Loucy (cell line): ENCODE measurements around the gene ZNF648.
"Not testable (repeated sequence)": the region's sequence is repeated elsewhere in the genome, so short reads cannot be mapped to it uniquely, and the experiment has no call there.

Experiments used
- H2AFZ ChIP-seq: fragments of 200-600 bp; sonication (generic); 2 replicates; pipeline ENCODE4 v1.6.0; 2016; ENCODE audit warnings: antibody characterized with exemption, mild to moderate bottlenecking, low read length, moderate library complexity
- H3F3A ChIP-seq: fragments of 200-600 bp; 2 replicates; pipeline ENCODE4 v1.6.0; 2016; ENCODE audit warnings: antibody characterized with exemption, low read depth, mild to moderate bottlenecking
- H3K27me3 ChIP-seq: fragments of 200-600 bp; sonication (generic); 2 replicates; pipeline ENCODE4 v1.6.1; 2014; ENCODE audit warnings: low read length, mild to moderate bottlenecking; ENCODE audit not compliant: insufficient read depth, poor library complexity, severe bottlenecking
- H3K36me3 ChIP-seq: fragments of 200-600 bp; sonication (generic); 2 replicates; pipeline ENCODE4 v1.6.1; 2016; ENCODE audit warnings: low read length; ENCODE audit not compliant: insufficient read depth
- H3K4me1 ChIP-seq: fragments of 200-600 bp; sonication (generic); 2 replicates; pipeline ENCODE4 v1.5.1; 2014; ENCODE audit warnings: low read length, mild to moderate bottlenecking; ENCODE audit not compliant: insufficient read depth, poor library complexity, severe bottlenecking
- H3K4me2 ChIP-seq: fragments of 200-600 bp; sonication (generic); 2 replicates; pipeline ENCODE4 v1.6.0; 2014; ENCODE audit warnings: antibody characterized with exemption, low read length, low read depth, mild to moderate bottlenecking; ENCODE audit not compliant: poor library complexity, severe bottlenecking
- H3K4me3 ChIP-seq: fragments of 200-600 bp; sonication (generic); 2 replicates; pipeline ENCODE4 v1.5.1; 2014; ENCODE audit warnings: low read length, mild to moderate bottlenecking, mixed read lengths; ENCODE audit not compliant: poor library complexity, severe bottlenecking
- H3K79me2 ChIP-seq: fragments of 200-600 bp; sonication (generic); 2 replicates; pipeline ENCODE4 v1.6.1; 2014; ENCODE audit warnings: low read length; ENCODE audit not compliant: insufficient read depth
- H3K9ac ChIP-seq: fragments of 200-600 bp; sonication (generic); 2 replicates; pipeline ENCODE4 v1.6.0; 2014; ENCODE audit warnings: mild to moderate bottlenecking, low read depth, low read length, moderate library complexity; ENCODE audit not compliant: poor library complexity, severe bottlenecking
- H3K9me2 ChIP-seq: fragments of 200-600 bp; sonication (generic); replicated peaks from 2 replicates; pipeline ENCODE4 v1.6.1; 2016; ENCODE audit warnings: low read depth, low read length, mixed read lengths
- H3K9me3 ChIP-seq: fragments of 200-600 bp; sonication (generic); 2 replicates; pipeline ENCODE4 v1.6.1; 2014; ENCODE audit warnings: mild to moderate bottlenecking, antibody characterized with exemption, low read length, low read depth; ENCODE audit not compliant: insufficient read depth
- H4K20me1 ChIP-seq: fragments of 200-600 bp; sonication (generic); 2 replicates; pipeline ENCODE4 v1.6.0; 2014; ENCODE audit warnings: antibody characterized with exemption, low read length, mild to moderate bottlenecking; ENCODE audit not compliant: insufficient read depth, poor library complexity, severe bottlenecking
- EZH2phosphoT487 ChIP-seq: fragments of 200-600 bp; IDR thresholded peaks from 2 replicates; pipeline ENCODE4 v1.6.1; 2018; ENCODE audit warnings: antibody characterized with exemption, mild to moderate bottlenecking, moderate library complexity, borderline replicate concordance
- TF ChIP-seq, protein P1 (sequence below): fragments of 200-600 bp; sonication (generic); conservative IDR thresholded peaks from 2 replicates; pipeline ENCODE4 v1.5.1; 2014; ENCODE audit warnings: mild to moderate bottlenecking, antibody characterized with exemption, low read length

The ZNF648 gene

DNA sequence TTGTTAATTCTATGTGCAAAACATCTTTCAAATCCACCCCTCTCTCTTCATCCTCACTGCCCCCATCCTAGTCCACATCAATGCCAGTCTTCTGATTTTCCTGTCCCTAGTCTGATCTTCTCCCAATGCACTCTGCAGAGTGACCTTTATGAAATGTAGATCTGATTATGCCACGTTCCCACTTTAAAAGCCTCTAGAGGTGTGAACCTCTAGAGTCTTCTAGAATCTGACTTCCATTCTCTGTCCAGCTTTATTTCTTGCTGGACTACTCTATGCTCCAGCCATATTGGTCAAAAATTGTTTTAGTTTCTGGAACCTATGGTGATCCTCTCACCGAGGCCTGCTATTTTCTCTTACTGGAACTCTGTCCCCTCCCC is 32.5 kb downstream of the ZNF648 start:
- H3K9me2 ChIP-seq = no peaks in the 10 kb centered on the region
- peak overlapping the region; percentile 89 for H3K4me3 ChIP-seq
- no peaks in the 10 kb centered on the region for H3K27me3 ChIP-seq
- H4K20me1 ChIP-seq = no peaks in the 10 kb centered on the region
- H2AFZ ChIP-seq = peak overlapping the region; percentile 96
- peak overlapping the region; percentile 83 for H3K9ac ChIP-seq
- no peaks in the 10 kb centered on the region for H3K9me3 ChIP-seq
- peaks cover 3% of the 10 kb centered on the region; the same call in 1 of the 2 replicates for H3F3A ChIP-seq
- H3K4me2 ChIP-seq = peak overlapping the region; percentile 87
- H3K79me2 ChIP-seq = peaks cover 9% of the 10 kb centered on the region
- TF ChIP-seq, protein P1, sequence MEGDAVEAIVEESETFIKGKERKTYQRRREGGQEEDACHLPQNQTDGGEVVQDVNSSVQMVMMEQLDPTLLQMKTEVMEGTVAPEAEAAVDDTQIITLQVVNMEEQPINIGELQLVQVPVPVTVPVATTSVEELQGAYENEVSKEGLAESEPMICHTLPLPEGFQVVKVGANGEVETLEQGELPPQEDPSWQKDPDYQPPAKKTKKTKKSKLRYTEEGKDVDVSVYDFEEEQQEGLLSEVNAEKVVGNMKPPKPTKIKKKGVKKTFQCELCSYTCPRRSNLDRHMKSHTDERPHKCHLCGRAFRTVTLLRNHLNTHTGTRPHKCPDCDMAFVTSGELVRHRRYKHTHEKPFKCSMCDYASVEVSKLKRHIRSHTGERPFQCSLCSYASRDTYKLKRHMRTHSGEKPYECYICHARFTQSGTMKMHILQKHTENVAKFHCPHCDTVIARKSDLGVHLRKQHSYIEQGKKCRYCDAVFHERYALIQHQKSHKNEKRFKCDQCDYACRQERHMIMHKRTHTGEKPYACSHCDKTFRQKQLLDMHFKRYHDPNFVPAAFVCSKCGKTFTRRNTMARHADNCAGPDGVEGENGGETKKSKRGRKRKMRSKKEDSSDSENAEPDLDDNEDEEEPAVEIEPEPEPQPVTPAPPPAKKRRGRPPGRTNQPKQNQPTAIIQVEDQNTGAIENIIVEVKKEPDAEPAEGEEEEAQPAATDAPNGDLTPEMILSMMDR = no peak
- TF ChIP-seq EZH2phosphoT487 = no peak
- H3K36me3 ChIP-seq = no peaks in the 10 kb centered on the region
- peaks cover 13% of the 10 kb centered on the region for H3K4me1 ChIP-seq

- no peaks in the 10 kb centered on the region for H4K20me1 ChIP-seq
- no peaks in the 10 kb centered on the region for H3K4me1 ChIP-seq
- H2AFZ ChIP-seq = no peak overlapping the region
- no peak overlapping the region for H3K4me2 ChIP-seq
- H3K36me3 ChIP-seq = no peaks in the 10 kb centered on the region
- no peaks in the 10 kb centered on the region for H3F3A ChIP-seq
- peaks cover 4% of the 10 kb centered on the region for H3K27me3 ChIP-seq
- no peak overlapping the region for H3K9ac ChIP-seq
- H3K79me2 ChIP-seq = no peaks in the 10 kb centered on the region
- 0 out of 2 replicates have a peak, but pooled peaks cover 5% of the 10 kb centered on the region for H3K9me3 ChIP-seq
- no peak for TF ChIP-seq EZH2phosphoT487
- TF ChIP-seq, protein P1 = peak; percentile 42
- no peak overlapping the region for H3K4me3 ChIP-seq
- no peaks in the 10 kb centered on the region for H3K9me2 ChIP-seq
Measured at GRCh38 chr1:182015360-182015759, 46.2 kb downstream of the ZNF648 start.

DNA sequence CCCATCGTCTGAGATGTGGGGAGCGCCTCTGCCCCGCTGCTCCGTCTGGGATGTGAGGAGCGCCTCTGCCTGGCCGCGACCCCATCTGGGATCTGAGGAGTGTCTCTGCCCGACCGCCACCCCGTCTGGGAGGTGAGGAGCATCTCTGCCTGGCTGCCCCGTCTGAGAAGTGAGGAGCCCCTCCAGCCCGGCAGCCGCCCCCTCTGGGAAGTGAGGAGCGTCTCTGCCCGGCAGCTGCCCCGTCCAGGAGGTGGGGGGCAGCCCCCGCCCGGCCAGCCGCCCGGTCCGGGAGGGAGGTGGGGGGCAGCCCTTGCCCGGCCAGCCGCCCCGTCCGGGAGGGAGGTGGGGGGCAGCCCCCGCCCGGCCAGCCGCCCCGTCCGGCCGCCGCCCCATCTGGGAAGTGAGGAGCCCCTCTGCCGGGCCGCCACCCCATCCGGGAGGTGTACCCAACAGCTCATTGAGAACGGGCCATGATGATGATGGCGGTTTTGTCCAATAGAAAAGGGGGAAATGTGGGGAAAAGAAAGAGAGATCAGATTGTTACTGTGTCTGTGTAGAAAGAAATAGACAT is 50.6 kb downstream of the ZNF648 start:
- H3K9me2 ChIP-seq, H2AFZ ChIP-seq, H3K4me3 ChIP-seq, H4K20me1 ChIP-seq, H3K4me1 ChIP-seq, H3K36me3 ChIP-seq, H3K27me3 ChIP-seq, H3K9ac ChIP-seq, H3K9me3 ChIP-seq, H3K79me2 ChIP-seq, H3F3A ChIP-seq, H3K4me2 ChIP-seq: not testable (repeated sequence)

GRCh38 chr1:182005398-182005797 is 56.1 kb downstream of the ZNF648 start:
- not testable (repeated sequence) for H3K4me2 ChIP-seq, H3K4me3 ChIP-seq, H3K9me3 ChIP-seq, H3K79me2 ChIP-seq, H2AFZ ChIP-seq, H3K4me1 ChIP-seq, H3K27me3 ChIP-seq, H3F3A ChIP-seq, H3K9me2 ChIP-seq, H3K9ac ChIP-seq, H4K20me1 ChIP-seq, H3K36me3 ChIP-seq
